CD1c-positive myeloid dendritic cell (primary cell): ENCODE results near the gene RAN.
"Not testable (repeated sequence)": the region's sequence is repeated elsewhere in the genome, so short reads cannot be mapped to it uniquely, and the experiment has no call there.

Experiments used
- DNase-seq: peaks from one replicate; pipeline ENCODE4 v3.0.0-alpha.2; 2016; ENCODE audit errors: extremely low spot score

The RAN gene

DNA sequence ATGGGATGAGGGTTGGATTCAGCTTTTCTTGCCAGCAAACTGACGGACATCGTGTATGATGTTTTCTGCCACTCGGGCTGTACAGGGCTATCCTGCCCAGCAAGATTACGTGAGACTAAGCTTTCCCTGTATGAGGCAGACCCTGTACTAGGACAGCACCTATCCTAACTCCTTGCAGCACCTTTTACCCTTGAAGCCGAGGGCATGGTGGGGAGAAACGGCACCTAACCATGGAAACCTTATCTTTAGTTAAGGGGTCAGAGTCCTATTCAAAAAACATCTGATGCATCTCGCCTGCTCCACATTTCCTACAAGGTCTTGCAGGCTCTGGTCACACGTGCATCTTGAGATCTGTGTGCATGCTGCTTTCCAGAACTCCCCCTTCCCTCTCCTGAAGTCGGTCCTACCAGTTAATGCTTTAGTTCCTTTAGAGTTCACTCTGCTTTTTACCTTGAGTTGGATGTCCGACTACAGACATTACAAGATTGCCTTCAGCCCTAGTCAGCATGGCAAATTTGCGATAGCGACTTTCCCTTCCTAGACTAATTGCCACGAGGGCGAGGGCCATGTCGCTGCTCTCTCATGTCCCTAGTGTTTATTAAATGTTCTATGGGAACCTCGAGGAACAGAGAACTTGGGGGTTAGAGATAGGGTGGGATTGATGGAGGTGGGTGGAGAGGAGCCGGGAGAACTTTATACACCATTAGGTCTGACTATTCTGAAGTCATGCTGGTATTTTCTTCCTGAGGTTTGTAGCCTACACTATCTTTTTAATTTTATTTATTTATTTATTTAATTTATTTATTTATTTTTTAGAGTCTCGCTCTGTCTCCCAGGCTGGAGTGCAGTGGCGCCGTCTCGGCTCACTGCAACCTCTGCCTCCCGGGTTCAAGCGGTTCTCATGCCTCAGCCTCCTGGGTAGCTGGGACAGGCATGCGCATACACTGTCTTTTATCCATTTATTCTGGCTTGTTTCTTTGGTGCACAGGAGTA, 6.6 kb downstream of the RAN start:
- DNase-seq, result no peak

GRCh38 chr12:130879212-130879686, 7.4 kb downstream of the RAN start:
- peak; percentile 15 for DNase-seq

DNA sequence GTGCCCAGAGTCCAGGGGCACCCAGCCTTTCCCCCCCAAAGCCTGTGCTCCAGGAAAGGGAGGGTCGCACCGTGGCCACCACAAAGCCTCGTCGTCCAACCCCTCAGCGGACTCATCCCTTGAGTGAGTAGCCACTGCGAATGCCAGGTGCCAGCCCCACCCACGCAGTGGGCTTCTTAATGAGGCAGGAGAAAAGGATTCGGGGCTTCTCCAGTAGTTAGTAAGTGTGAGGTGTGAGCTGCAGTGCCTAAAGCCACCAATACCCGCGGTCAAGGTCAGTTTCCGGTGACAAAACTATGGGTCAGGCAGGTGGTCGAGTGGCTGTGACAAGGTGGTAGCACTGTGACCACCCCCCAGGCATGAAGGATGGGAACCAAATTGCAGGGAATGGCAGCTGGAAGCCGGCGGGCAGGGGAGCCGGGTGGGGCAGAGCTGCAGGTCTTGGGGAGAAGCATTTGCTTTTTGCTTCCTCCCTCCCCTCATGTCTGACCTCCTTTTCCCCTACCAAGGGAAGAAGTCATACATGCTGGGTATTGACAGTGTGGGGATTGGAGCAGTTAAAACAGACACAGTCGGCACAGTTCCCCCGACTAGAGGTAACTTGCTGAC, 8.0 kb downstream of the RAN start:
- no peak for DNase-seq

DNA sequence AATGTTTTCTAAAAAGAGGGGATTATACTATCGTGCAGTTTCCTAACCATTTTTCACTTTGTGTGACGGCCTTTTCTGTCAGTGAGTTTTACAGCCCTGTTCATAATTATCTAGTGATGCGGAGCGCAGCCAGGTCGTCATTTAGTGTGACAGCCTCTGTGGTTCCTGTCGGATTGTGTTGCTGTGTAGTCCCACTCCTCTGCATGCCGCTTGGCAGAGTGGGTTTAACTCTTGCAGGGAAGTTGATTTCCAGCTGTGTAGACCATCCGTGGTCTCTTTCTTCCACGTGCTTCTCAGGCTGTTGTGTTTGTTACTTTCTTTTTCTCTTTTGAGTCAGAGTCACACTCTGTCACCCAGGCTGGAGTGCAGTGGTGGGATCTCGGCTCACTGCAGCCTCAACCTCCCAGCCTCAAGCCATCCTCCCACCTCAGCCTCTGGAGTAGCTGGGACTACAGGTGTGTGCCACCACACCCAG, 8.6 kb downstream of the RAN start:
- DNase-seq, result no peak

DNA sequence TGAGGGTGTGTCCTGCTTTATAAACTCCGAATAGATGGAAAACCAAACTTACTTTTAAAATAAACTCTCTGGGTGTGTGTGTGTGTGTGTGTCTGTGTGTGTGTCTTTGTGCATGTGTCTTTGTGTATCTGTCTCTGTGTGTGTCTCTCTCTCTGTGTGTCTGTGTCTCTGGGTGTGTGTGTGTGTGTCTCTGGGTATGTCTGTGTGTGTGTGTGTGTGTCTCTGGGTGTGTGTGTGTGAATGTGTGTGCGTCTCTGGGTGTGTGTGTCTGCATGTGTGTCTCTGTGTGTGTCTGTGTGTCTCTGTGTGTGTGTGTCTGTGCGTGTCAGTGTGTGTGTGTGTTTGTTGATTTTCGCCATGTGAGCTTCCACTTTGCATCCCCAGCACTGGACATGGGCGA, 9.2 kb downstream of the RAN start:
- no peak for DNase-seq

GRCh38 chr12:130881548-130881947, 9.7 kb downstream of the RAN start:
- DNase-seq, result no peak

- not testable (repeated sequence) for DNase-seq
Measured at GRCh38 chr12:130887190-130887589, 15.3 kb downstream of the RAN start.

- DNase-seq, result no peak
Measured at GRCh38 chr12:130904064-130904463, 32.2 kb downstream of the RAN start.

- DNase-seq, result not testable (repeated sequence)
Measured at GRCh38 chr12:130904936-130905455, 33.1 kb downstream of the RAN start.

GRCh38 chr12:130909111-130909510, 37.2 kb downstream of the RAN start:
- no peak for DNase-seq

DNA sequence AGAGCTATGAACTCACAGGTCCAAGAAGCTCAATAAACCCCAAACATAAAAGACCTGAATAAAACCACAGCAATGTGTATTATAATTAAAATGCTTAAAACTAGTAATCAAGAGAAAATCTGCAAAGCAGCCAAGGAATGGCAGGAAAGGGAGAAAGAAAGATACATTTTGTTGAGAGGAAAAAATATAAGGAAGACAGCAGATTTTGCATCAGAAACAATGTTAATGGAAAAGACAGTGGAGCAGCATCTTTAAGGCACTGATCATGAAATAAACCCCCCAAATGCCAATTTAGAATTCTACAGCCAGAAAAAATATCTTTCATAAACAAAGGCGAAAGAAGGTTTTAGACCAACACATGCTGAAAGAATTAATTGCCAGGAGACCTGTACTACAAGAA, 39.3 kb downstream of the RAN start:
- DNase-seq, result no peak

DNA sequence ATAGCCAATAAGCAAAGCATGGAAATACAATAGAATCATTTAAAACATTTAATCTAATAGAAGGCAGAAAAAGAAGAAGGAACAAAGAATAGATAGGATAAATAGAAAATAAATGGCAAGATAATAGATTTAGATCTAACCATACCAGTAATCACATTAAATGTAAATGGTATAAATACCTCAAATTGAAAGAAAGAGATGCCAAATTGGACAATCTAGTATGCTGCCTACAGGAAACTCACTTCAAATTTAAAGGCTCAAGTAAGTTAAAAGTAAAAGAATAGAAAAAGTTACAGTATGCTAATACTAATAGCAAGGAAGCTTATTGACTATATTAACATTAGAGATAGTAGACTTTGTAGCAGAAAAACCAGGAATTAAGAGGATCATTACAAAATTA, 40.1 kb downstream of the RAN start:
- no peak for DNase-seq

DNA sequence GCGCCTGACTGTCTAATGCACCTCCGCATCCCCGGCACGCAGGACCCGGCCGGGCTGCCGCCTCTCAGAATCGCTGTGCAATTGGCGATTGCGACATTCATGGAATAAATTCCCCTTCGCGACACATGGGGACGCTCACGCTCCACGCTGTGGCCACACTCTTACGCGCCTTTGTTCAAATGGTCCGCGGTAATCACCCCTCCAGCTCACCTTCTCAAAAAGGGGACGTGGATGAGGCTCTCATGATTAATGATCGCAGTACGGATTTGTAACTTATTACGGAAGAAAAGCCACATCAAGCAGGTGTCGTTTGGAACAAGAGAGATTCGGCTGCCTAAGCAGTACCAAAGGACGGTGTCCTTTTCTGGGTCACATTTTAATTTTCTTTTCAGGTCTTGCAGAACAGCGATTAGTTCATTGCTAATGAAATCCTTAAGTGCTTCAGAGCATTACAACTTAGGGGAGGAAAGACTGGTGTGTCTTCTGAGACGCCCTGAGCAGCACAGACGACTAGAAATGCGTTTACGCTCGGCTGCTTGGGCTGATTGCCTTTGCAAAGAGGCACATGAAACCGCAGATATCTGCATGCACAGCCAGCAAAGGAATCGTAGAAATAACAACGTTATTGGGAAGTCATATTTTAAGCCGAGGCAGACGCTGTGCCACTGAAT, 44.5 kb downstream of the RAN start:
- peak; percentile 85 for DNase-seq

- DNase-seq, result no peak
Measured at GRCh38 chr12:130917607-130918006, 45.7 kb downstream of the RAN start.

DNA sequence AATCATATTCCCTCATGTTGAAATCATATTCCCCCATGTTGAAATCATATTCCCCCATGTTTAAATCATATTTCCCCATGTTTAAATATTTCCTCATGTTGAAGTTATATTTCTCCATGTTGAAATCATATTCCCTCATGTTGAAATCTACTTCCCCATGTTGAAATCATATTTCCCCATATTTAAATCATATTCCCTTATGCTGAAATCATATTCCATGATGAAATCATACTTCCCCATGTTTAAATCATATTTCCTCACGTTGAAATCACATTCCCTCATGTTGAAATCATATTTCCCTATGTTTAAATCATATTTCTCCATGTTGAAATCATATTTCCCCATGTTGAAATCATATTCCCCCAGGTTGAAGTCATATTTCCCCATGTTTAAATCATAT, 47.2 kb downstream of the RAN start:
- DNase-seq, result peak; percentile 70

GRCh38 chr12:130920119-130920703, 48.3 kb downstream of the RAN start:
- DNase-seq, result no peak

GRCh38 chr12:130920723-130921381, 49.0 kb downstream of the RAN start:
- DNase-seq, result no peak

GRCh38 chr12:130922511-130922953, 50.7 kb downstream of the RAN start:
- DNase-seq, result no peak

DNA sequence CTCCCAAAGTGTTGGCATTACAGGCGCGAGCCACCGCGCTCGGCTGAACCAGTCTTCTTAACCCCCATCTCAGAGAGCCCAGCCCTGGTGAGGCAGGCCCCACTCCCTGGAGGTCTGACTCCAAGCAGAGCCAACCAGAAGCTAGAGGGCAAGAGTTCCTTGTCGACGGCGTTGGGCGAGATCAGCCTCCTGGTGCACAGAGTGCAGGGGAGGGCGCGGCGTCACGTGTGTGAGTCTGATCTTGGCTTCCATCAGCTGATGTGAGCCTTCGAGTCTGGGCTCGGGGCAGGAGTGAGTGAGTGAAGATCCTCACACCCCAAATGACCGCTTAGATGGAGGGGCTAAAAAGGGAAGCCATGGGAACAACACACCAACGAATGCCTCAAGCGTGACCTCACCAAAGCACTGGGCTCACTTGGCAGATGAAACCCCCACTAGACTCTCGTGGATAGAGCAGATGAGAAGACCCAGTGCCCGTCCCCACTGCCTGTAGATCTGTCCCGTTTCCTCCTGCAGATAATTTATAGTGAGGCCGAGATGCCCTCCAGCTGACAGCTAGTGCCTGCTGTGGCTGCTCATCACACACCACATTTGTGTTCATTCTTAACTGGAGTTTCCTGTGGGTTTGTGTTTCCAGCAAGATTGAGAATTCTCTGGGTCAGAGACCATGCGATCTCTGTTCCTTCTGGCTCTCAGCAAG, 53.2 kb downstream of the RAN start:
- DNase-seq, result no peak

DNA sequence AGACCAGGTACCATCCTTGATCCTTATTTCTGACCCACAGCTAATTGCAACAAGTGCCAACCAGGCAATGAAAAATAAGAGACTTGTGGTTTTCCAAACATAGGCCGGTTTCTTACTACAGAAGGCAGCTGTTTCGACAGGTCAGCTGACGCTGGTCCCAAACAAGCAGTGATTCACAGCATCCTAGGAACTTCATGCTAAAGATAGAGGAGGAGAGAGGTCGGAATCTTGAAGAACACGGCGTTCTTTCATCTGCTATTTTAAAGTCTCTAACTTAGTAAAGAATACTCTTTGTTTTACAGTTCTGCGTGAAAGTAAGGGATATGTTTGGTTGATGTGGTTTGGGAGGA, 53.8 kb downstream of the RAN start:
- DNase-seq, result no peak
